ENCODE measurements around the gene GSG1. TPM values are rescaled to one million over a fixed set of nuclear protein-coding genes. Genes with fewer than 3 reads are reported as not detected.
"Not testable (repeated sequence)": the region's sequence is repeated elsewhere in the genome, so short reads cannot be mapped to it uniquely, and the experiment has no call there.

Gene GSG1
- total RNA-seq, 1 donor from 2014 or later = 0.83 TPM

GRCh38 chr12:13093191-13093847, 10.1 kb downstream of the GSG1 start:
- no peak for DNase-seq (ENCODE audit: low spot score)

DNA sequence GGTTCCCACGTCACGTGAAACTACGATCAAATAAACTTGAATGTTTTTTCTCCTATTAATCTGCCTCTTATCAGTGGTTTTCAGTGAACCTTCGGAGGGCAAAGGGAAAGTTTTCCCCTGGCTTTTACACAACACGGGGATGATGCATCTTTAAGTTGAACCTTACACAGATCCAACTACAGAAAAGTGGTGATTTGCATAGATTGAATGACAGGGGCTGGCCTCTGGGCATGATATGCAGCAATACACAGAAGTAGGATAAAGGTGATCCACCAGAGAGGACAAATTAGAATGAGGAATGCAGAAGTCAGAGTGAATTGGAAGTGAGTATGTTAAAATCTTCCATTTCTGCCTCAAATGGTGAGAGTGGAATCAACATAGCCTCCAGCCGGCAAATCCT, 11.6 kb downstream of the GSG1 start:
- DNase-seq (ENCODE audit: low spot score) = no peak

- no peak for DNase-seq (ENCODE audit: low spot score)
Observed at GRCh38 chr12:13090054-13090453, 13.4 kb downstream of the GSG1 start.

GRCh38 chr12:13088496-13088895, 15.0 kb downstream of the GSG1 start:
- DNase-seq (ENCODE audit: low spot score) = no peak

DNA sequence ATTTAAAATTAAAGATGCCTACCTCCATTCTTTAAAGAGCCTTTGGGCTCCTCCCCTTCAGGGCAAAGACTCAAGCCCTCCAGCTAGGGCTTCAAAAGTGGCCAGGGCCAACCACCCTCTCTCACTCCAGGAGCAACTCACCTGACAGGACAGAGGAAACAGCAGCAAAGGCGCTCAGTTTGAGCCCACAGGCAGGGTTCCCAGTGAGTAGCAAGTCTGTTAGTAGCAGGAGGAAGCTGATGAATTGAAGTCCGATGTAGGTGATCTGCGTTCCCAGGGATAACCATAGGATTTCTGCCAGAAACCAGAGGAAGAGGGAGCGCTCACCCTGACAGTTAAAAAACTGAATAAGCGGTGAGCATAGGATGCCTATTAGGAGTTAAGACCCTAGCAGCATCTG, 15.7 kb downstream of the GSG1 start:
- DNase-seq (ENCODE audit: low spot score) = no peak

DNA sequence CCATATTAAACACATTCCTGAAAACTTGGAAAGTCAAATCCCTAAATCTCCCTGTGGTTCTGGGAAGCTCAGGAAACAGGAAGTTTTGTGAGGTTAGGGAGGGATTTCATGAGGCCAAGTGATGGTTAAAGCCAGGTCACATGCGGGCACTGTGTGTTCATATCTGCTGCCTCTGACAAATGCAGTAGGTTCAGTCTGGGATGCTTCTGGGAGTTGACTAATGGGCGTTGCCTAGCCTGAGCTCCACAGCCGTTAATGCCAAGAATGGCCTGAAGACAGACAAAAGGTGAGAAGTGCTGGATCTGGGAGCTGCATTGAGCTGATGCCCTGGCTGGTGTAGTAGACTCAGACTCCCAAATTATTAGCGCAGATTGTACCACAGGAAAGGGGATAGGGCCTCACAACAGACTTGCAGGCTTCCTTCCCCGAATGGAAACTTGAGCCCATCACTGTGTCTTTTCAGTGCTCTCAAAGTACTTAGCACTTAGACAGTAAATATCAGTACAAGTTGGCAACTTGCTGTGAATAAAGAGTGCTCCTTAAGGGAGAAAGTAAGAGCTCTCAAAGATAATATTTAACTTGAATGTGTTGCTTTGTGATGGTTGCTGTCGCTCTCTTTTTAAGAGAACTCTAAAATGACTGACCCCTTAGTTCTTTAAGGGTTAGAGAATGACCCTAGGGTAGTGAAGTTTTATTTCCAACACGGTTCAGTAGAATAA, 17.3 kb downstream of the GSG1 start:
- DNase-seq (ENCODE audit: low spot score) = no peak

GRCh38 chr12:13084898-13085640, 18.4 kb downstream of the GSG1 start:
- DNase-seq (ENCODE audit: low spot score) = no peak

- not testable (repeated sequence) for DNase-seq (ENCODE audit: low spot score)
Observed at GRCh38 chr12:13083638-13084037, 19.8 kb downstream of the GSG1 start.

DNA sequence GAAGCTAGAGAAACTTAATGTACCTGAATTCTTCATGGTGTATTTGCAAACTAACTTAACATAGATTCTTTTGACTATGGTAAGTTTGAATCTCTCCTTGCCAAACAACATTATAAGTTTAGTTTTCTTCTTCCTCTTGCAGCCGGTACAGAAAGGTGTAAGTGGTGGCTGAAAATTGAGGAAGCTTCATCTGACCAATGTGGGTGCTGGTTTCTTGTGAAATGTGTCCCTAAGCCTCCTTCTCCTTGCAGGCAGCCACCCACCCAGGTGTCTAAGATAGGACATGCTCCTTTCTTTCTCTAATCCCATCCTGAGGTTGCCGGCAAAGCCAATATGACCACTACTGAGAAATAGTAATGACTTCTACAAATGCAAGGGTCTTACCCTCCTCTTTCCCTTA, 20.6 kb downstream of the GSG1 start:
- DNase-seq (ENCODE audit: low spot score) = no peak

GRCh38 chr12:13080266-13080665, 23.2 kb downstream of the GSG1 start:
- DNase-seq (ENCODE audit: low spot score) = no peak

- no peak for DNase-seq (ENCODE audit: low spot score)
Observed at GRCh38 chr12:13079440-13079906, 24.0 kb downstream of the GSG1 start.

GRCh38 chr12:13075786-13076570, 27.5 kb downstream of the GSG1 start:
- DNase-seq (ENCODE audit: low spot score) = no peak

GRCh38 chr12:13075118-13075480, 28.4 kb downstream of the GSG1 start:
- no peak for DNase-seq (ENCODE audit: low spot score)

DNA sequence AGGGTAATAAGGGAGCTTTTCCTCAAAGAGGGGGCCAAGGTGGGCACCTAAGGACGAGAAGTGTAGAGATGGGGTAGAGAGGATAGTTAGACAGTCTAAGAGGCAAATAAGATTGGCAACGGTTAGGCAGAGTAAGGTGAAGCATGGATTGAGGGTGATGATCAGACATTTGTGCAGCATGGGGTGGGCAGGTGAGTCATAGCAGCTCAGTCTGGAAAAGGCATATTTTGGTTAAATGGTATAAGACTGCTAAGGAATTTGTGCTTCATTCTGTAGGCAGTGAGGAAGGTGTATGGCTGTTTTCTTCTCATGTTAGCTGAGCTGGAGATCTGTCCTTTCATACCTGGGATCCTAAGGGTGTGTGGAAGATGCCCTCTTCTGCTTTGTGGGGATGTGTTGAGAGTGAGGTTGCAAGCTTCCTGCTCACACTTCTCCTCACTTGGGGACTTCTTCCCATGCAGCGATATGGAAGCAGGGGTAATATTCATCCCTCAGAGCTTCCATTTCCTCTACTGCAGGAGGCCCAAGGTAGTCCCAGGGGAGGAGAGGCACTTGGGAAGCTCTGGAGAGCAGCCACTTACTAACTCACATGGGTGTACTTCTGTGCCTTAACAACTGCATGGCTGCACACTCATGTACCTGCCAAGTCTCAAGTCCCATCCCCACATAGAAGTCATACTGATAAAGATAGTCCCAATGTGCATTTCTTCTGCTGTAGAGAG, 28.9 kb downstream of the GSG1 start:
- DNase-seq (ENCODE audit: low spot score) = no peak

- no peak for DNase-seq (ENCODE audit: low spot score)
Observed at GRCh38 chr12:13073173-13073572, 30.3 kb downstream of the GSG1 start.

DNA sequence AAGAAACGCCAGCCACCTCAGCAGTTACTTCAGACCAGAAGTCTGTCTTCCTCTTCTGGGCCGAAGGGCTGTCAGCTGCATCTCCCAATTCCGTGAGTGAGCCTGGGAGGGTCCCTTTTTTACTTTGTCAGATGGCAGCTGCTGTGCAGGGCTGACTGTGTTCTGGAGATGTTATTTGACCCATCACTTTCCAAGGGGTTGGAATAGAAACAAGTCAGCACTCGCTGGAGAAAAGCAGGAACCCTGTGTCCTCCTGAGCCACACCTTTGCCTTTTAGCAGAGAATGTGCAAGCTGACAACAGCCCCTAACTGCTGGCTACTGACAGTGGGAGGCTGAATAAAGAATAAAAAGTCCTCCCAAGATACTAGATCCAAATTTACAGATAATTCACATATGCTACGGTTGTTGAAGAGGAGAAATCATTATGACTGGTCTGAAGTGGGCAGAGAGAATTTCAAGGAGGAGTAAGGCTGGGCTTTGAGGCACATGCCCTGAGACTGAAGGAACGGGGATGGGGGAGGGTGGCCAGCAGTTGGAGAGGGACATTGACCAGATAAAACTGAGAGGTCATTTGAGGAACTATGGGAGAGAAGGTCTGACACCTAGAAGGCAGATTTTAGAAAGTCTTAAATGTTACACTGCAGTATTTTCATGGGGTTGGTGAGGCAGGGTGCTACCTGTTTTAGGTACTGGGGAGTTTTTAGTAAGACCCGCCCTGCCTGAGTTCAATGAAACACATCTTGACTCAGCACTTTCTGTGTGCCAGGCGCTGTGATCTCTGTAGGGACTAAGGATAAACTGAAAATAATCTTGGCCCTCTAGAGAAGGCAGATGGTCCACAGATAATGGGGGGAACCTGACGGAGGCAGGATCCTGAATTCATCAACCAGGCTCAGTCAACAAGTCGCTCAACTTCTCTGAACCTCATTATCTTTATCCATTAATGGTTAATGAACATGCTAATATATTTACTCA, 31.9 kb downstream of the GSG1 start:
- DNase-seq (ENCODE audit: low spot score) = no peak

GRCh38 chr12:13069380-13069779, 34.1 kb downstream of the GSG1 start:
- no peak for DNase-seq (ENCODE audit: low spot score)

DNA sequence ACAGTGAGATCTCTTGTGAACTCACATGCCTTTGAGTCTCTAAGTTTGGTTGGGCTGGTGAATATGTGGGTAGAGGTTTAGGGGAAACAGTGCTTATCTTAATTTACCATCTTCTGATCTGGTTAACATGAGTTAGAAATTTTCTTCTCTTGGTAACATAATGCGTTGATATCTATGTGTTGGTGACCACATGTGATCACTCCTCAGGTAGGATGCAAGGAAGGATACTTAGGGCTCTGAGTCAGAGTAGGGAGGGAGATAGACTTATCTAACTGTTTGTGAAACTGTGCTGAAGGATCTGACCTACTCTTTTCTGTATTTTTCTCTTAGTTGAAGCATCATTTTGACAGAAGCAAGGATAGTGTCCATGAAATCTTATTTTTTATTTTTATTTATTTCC, 36.1 kb downstream of the GSG1 start:
- no peak for DNase-seq (ENCODE audit: low spot score)

DNA sequence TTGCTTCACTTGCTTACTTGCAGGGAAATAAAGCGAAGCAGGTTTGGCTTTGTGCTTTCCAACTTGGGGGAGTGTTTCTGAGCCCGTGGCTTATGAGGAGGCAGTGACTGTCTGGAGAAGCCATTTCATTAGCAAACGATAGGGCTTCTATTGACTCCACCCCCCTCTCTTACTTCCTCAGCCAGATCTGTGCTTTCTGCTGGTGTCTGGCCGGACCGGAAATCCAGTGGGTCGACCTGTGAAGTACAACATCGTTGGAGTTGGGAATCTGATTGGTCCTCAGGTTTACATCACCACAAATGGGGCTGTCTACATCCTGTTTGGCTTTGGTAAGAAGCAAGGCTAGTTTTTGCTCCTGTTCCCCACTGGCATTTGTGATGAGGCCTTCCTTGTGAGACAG, 37.0 kb downstream of the GSG1 start:
- DNase-seq (ENCODE audit: low spot score) = no peak

DNA sequence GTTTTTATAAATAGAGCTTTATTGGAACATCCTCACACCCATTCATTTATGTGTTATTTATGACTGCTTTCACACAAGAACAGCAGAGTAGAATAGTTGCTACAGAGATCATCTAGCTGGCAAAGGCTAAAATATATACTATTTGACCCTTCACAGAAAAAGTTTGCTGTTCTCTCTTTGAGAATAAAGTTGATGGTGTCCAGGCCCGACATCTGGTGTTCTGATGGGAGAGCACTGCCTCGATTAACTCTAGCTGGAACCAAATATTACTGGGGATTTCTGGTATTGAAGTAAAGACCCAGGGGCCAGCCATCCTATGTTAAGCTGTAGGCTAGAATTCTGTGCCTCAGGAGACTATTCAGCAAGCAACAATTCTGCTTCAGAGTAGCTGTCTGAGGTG, 37.5 kb downstream of the GSG1 start:
- DNase-seq (ENCODE audit: low spot score) = no peak
